Lung (tissue), 12 donors: Measurements from ENCODE around the gene ECE2. TPM values are rescaled to one million over a fixed set of nuclear protein-coding genes. Genes with fewer than 3 reads are reported as not detected.

Source experiments
- ATAC-seq: fragments of 200-7000 bp; cut with Tn5 transposase; one replicate; pipeline ENCODE4 v1.9.1; 2020; ENCODE audit warnings: moderate number of reproducible peaks; ENCODE audit not compliant: insufficient read depth, low FRiP score
- DNase-seq, 3 donors: peaks; one replicate each; pipeline ENCODE4 v3.0.0-alpha.2; 2013 to 2017
- H3K27ac ChIP-seq, 2 donors: one replicate each; pipeline ENCODE4 v1.5.1; 2013; ENCODE audit warnings: mild to moderate bottlenecking in 2 of 2, moderate library complexity in 2 of 2, control low read depth in 1 of 2, inconsistent platforms in 1 of 2, low read depth in 1 of 2, low read length in 1 of 2
- H3K27me3 ChIP-seq, 3 donors: one replicate each; pipeline ENCODE4 v1.5.1; 2013; ENCODE audit warnings: low read length in 2 of 3; ENCODE audit not compliant: control insufficient read depth in 3 of 3, insufficient read depth in 3 of 3
- H3K36me3 ChIP-seq, 4 donors: one replicate each; pipeline ENCODE4 v1.5.1; 2013; ENCODE audit warnings: low read length in 4 of 4, mild to moderate bottlenecking in 1 of 4, moderate library complexity in 1 of 4; ENCODE audit not compliant: control insufficient read depth in 4 of 4, insufficient read depth in 4 of 4
- H3K4me1 ChIP-seq, 5 donors: one replicate each; pipeline ENCODE4 v1.5.1; 2013; ENCODE audit warnings: low read length in 5 of 5, mild to moderate bottlenecking in 2 of 5, moderate library complexity in 1 of 5; ENCODE audit not compliant: control insufficient read depth in 5 of 5, insufficient read depth in 5 of 5
- H3K4me3 ChIP-seq: one replicate; pipeline ENCODE4 v1.5.1; 2013; ENCODE audit warnings: mild to moderate bottlenecking, control low read depth, moderate library complexity
- H3K9ac ChIP-seq, 2 donors: one replicate each; pipeline ENCODE4 v1.5.1; 2013; ENCODE audit warnings: low read length in 2 of 2, control low read depth in 1 of 2; ENCODE audit not compliant: insufficient read depth in 1 of 2
- H3K9me3 ChIP-seq, 4 donors: one replicate each; pipeline ENCODE4 v1.5.1; 2013; ENCODE audit warnings: low read length in 3 of 4, mild to moderate bottlenecking in 1 of 4, moderate library complexity in 1 of 4; ENCODE audit not compliant: control insufficient read depth in 4 of 4, insufficient read depth in 3 of 4
- CTCF ChIP-seq: IDR thresholded peaks from 2 replicates; pipeline ENCODE4 v1.5.1; 2012; ENCODE audit warnings: mild to moderate bottlenecking; ENCODE audit errors: control extremely low read depth, extremely low read depth
- WGBS, 2 donors: extraction: QIAGEN DNeasy Blood & Tissue Kit; methylation state at CpG; one replicate each; pipeline ENCODE4 v1.1.7; 2013; 5-methylcytosine and 5-hydroxymethylcytosine counted together
- polyA plus RNA-seq, 2 donors: library from polyadenylated mRNA; stranded (reverse); fragments of 200-250 nt; gene quantifications; one replicate each; pipeline ENCODE4 v1.2.1, GENCODE V29; 2013
- total RNA-seq, 2 donors: library from RNA; depleted of rRNA in 1 of 2; stranded (reverse); fragments of >200 nt in 1 of 2; gene quantifications; one replicate each; pipeline ENCODE4 v1.2.1, GENCODE V29; 2014 to 2021
- donor health status: control.
- donor health status: control.
- donor health status: Bipolar disorder and iron deficiency.
- donor health status: healthy.
- donor health status: DM: yes; HTN: yes; CAD: no.

ECE2 gene
- total and polyA plus RNA-seq, 4 donors: 0.15 TPM; not detected in 3

GRCh38 chr3:184289426-184289938, 13.7 kb downstream of the ECE2 start:
- no peaks in the 10 kb centered on the region for H3K27me3 ChIP-seq
- H3K4me3 ChIP-seq: no peak overlapping the region
- no peaks in the 10 kb centered on the region for H3K36me3 ChIP-seq
- no peak for TF ChIP-seq CTCF
- no peak overlapping the region for H3K9ac ChIP-seq
- peaks cover 0 to 3% (median 0%) of the 10 kb centered on the region in 5 donors for H3K4me1 ChIP-seq
- H3K27ac ChIP-seq: no peak overlapping the region
- H3K9me3 ChIP-seq: no peaks in the 10 kb centered on the region
- DNase-seq: peak; percentile 12 to 37 (median 32)
- WGBS, 2 donors: 11 to 16% methylated on average over 10 of the region's 10 CpGs
- ATAC-seq: peak; percentile 35

- Histone ChIP-seq H3K27ac (no peak overlapping the region), H3K9ac (no peak overlapping the region), H3K36me3 (no peaks in the 10 kb centered on the region), H3K9me3 (no peaks in the 10 kb centered on the region), H3K4me1 (no peaks in the 10 kb centered on the region), H3K27me3 (peaks cover 0 to 4% (median 0%) of the 10 kb centered on the region in 3 donors), H3K4me3 (no peak overlapping the region)
- TF ChIP-seq CTCF: no peak
- ATAC-seq (no peak), DNase-seq (no peak)
- 87 to 94% methylated on average over 10 of the region's 10 CpGs for WGBS, 2 donors
Measured at GRCh38 chr3:184290331-184290730, 14.5 kb downstream of the ECE2 start.

- TF ChIP-seq CTCF: no peak
- Histone ChIP-seq H3K9ac (no peak overlapping the region), H3K36me3 (no peaks in the 10 kb centered on the region), H3K27me3 (peaks cover 0 to 4% (median 0%) of the 10 kb centered on the region in 3 donors), H3K4me3 (no peak overlapping the region), H3K4me1 (no peaks in the 10 kb centered on the region), H3K9me3 (no peaks in the 10 kb centered on the region), H3K27ac (no peak overlapping the region)
- DNase-seq: no peak
- 90 to 91% methylated on average over 22 of the region's 22 CpGs for WGBS, 2 donors
- ATAC-seq: no peak
Measured at GRCh38 chr3:184291044-184291737, 15.4 kb downstream of the ECE2 start.
